ENCODE measurements around the gene ST6GALNAC3.

- TF ChIP-seq, protein P1, sequence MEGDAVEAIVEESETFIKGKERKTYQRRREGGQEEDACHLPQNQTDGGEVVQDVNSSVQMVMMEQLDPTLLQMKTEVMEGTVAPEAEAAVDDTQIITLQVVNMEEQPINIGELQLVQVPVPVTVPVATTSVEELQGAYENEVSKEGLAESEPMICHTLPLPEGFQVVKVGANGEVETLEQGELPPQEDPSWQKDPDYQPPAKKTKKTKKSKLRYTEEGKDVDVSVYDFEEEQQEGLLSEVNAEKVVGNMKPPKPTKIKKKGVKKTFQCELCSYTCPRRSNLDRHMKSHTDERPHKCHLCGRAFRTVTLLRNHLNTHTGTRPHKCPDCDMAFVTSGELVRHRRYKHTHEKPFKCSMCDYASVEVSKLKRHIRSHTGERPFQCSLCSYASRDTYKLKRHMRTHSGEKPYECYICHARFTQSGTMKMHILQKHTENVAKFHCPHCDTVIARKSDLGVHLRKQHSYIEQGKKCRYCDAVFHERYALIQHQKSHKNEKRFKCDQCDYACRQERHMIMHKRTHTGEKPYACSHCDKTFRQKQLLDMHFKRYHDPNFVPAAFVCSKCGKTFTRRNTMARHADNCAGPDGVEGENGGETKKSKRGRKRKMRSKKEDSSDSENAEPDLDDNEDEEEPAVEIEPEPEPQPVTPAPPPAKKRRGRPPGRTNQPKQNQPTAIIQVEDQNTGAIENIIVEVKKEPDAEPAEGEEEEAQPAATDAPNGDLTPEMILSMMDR (IDR thresholded peaks at IDR 0.05): no peak
- TF ChIP-seq TCF7L2 (IDR thresholded peaks at IDR 0.05; ENCODE audit: low read depth, low read length): no peak
- no peak for TF ChIP-seq POLR2AphosphoS5 (IDR thresholded peaks at IDR 0.05; ENCODE audit: low read depth, low read length)
- TF ChIP-seq SIN3A (IDR thresholded peaks at IDR 0.05; ENCODE audit: borderline replicate concordance, insufficient read depth, low read depth, low read length): no peak
Measured at GRCh38 chr1:76090283-76091203, 16.0 kb downstream of the ST6GALNAC3 start.
